Keratinocyte (primary cell): ENCODE results near the gene ZNF653.

Experiments
- CTCF ChIP-seq, 3 experiments: IDR thresholded peaks in 1 of 3; conservative IDR thresholded peaks in 1 of 3; optimal IDR thresholded peaks in 1 of 3; 2 replicates in 2 of 3; 3 replicates in 1 of 3; pipeline versions ENCODE3 to v1.5.1; 2011; ENCODE audit warnings: low read length in 3 of 3, mild to moderate bottlenecking in 3 of 3, moderate library complexity in 2 of 3, control low read depth in 1 of 3, inconsistent platforms in 1 of 3; ENCODE audit not compliant: insufficient read depth in 2 of 3; ENCODE audit errors: extremely low read depth in 1 of 3
- EZH2 ChIP-seq: IDR thresholded peaks from one replicate; pipeline ENCODE4 v1.6.1; 2012; ENCODE audit warnings: inconsistent platforms, mild to moderate bottlenecking, low read length, moderate library complexity

GRCh38 chr19:11461453-11461852, 44.2 kb downstream of the ZNF653 start:
- TF ChIP-seq CTCF (optimal IDR thresholded peaks at IDR 0.05 in 1 of 3, IDR thresholded peaks at IDR 0.05 in 1 of 3, conservative IDR thresholded peaks at IDR 0.05 in 1 of 3; ENCODE audit: extremely low read depth in 1 of 3, insufficient read depth in 2 of 3, low read length in 3 of 3) (no peak), EZH2 (no peak)
